Endothelial cell of umbilical vein (primary cell): ENCODE measurements around the gene CAMTA1. TPM values are rescaled to one million over a fixed set of nuclear protein-coding genes. Genes with fewer than 3 reads are reported as not detected.

Experiments
- BruUV-seq: library from RNA; stranded (reverse); fragments of 400-500 nt; replicated peaks from 2 replicates; lab custom pipeline; 2021; lab: Mats Ljungman, UMichigan
- CTCF ChIA-PET: fragments of 300-600, 350-600 bp; sonication (Branson Sonifier 250); formaldehyde crosslinking; loops from one replicate; lab custom pipeline; 2021; ENCODE audit warnings: antibody characterized with exemption, inconsistent platforms; lab: Charles Lee
- POLR2A ChIA-PET: fragments of 300-600, 350-600 bp; sonication (Branson Sonifier 250); formaldehyde crosslinking; loops from one replicate; lab custom pipeline; 2021; ENCODE audit warnings: antibody characterized with exemption, inconsistent platforms; lab: Charles Lee
- DNase-seq: peaks from one replicate; pipeline ENCODE4 v3.0.0-alpha.2; 2011; ENCODE audit warnings: low read depth, low spot score
- FAIRE-seq: peaks from 2 replicates; lab custom pipeline; 2011; peaks lifted over from hg19 to GRCh38; lab: Jason Lieb, UNC
- H2AFZ ChIP-seq: 2 replicates; pipeline ENCODE4 v1.6.0; 2012; ENCODE audit warnings: low read depth, low read length, control low read depth, inconsistent platforms
- H3K27ac ChIP-seq: 2 replicates; pipeline ENCODE4 v1.5.1; 2011; ENCODE audit warnings: low read depth, mild to moderate bottlenecking, control low read depth, low read length, moderate library complexity; ENCODE audit not compliant: insufficient read depth
- H3K27me3 ChIP-seq, 2 experiments: 2 replicates each; pipeline versions ENCODE4 v1.6.0 to v1.6.1; 2011; ENCODE audit warnings: low read length in 2 of 2, mixed read lengths in 1 of 2; ENCODE audit not compliant: control insufficient read depth in 2 of 2, insufficient read depth in 2 of 2
- H3K36me3 ChIP-seq, 2 experiments: 2 replicates in 1 of 2; 3 replicates in 1 of 2; pipeline ENCODE4 v1.5.1; 2011; ENCODE audit warnings: low read length in 2 of 2, mild to moderate bottlenecking in 1 of 2, moderate library complexity in 1 of 2; ENCODE audit not compliant: control insufficient read depth in 2 of 2, insufficient read depth in 2 of 2; ENCODE audit errors: extremely low read depth in 1 of 2
- H3K4me1 ChIP-seq: 3 replicates; pipeline ENCODE4 v1.5.1; 2011; ENCODE audit warnings: mild to moderate bottlenecking, low read length; ENCODE audit not compliant: control insufficient read depth, insufficient read depth; ENCODE audit errors: extremely low read depth
- H3K4me2 ChIP-seq: 2 replicates; pipeline ENCODE4 v1.6.1; 2011; ENCODE audit warnings: low read length, control low read depth, mixed read lengths; ENCODE audit not compliant: insufficient read depth
- H3K4me3 ChIP-seq, 3 experiments: fragments of 200-600 bp in 1 of 3; sonication (generic), shearing (Covaris generic) in 1 of 3; replicated peaks in 1 of 3; 2 replicates each; pipeline ENCODE4 v1.5.1; 2011 to 2016; ENCODE audit warnings: control low read depth in 3 of 3, low read length in 3 of 3, mild to moderate bottlenecking in 2 of 3, inconsistent platforms in 1 of 3, low read depth in 1 of 3, moderate library complexity in 1 of 3; ENCODE audit not compliant: insufficient read depth in 1 of 3
- H3K79me2 ChIP-seq: 2 replicates; pipeline ENCODE4 v1.6.0; 2012; ENCODE audit warnings: low read length, inconsistent platforms; ENCODE audit not compliant: control insufficient read depth, insufficient read depth
- H3K9ac ChIP-seq: replicated peaks from 2 replicates; pipeline ENCODE3; 2011; ENCODE audit warnings: low read length, control low read depth; ENCODE audit not compliant: insufficient read depth; ENCODE audit errors: extremely low read depth
- H3K9me1 ChIP-seq: replicated peaks from 3 replicates; pipeline ENCODE4 v1.6.0; 2011; ENCODE audit warnings: mild to moderate bottlenecking, low read length; ENCODE audit not compliant: control insufficient read depth, insufficient read depth; ENCODE audit errors: extremely low read depth
- H3K9me3 ChIP-seq: replicated peaks from 2 replicates; pipeline ENCODE4 v1.5.1; 2012; ENCODE audit warnings: low read length, inconsistent platforms; ENCODE audit not compliant: control insufficient read depth, insufficient read depth
- H4K20me1 ChIP-seq: replicated peaks from 2 replicates; pipeline ENCODE3; 2011; ENCODE audit warnings: mild to moderate bottlenecking, low read length; ENCODE audit not compliant: control insufficient read depth, insufficient read depth; ENCODE audit errors: extremely low read depth
- CTCF ChIP-seq, 2 donors: IDR thresholded peaks; 1 replicate in 1 of 2; 2 replicates in 1 of 2; pipeline ENCODE4 v1.5.1; 2011; ENCODE audit warnings: low read length in 2 of 2, mild to moderate bottlenecking in 2 of 2, moderate library complexity in 2 of 2, control low read depth in 1 of 2, inconsistent platforms in 1 of 2, low read depth in 1 of 2; ENCODE audit not compliant: insufficient read depth in 1 of 2; ENCODE audit errors: extremely low read depth in 1 of 2
- EZH2 ChIP-seq: IDR thresholded peaks from 2 replicates; pipeline ENCODE4 v1.6.1; 2012; ENCODE audit warnings: borderline replicate concordance, low read depth, mild to moderate bottlenecking, moderate library complexity, low read length, inconsistent platforms; ENCODE audit not compliant: severe bottlenecking
- FOS ChIP-seq: IDR thresholded peaks from 2 replicates; pipeline ENCODE4 v1.6.1; 2011; ENCODE audit warnings: mild to moderate bottlenecking, low read length, moderate library complexity, borderline replicate concordance; ENCODE audit not compliant: insufficient read depth
- GATA2 ChIP-seq: IDR thresholded peaks from 2 replicates; pipeline ENCODE4 v1.7.0; 2011; ENCODE audit warnings: low read depth, mild to moderate bottlenecking, moderate library complexity, mixed read lengths, low read length; ENCODE audit not compliant: insufficient read length, insufficient read depth
- JUN ChIP-seq: IDR thresholded peaks from 2 replicates; pipeline ENCODE4 v1.6.1; 2011; ENCODE audit warnings: borderline replicate concordance, low read depth; ENCODE audit not compliant: insufficient read length, insufficient read depth
- MAX ChIP-seq: IDR thresholded peaks from 2 replicates; pipeline ENCODE4 v1.6.1; 2011; ENCODE audit not compliant: insufficient read depth, insufficient read length
- MYC ChIP-seq: IDR thresholded peaks from one replicate; pipeline ENCODE4 v1.6.1; 2011; ENCODE audit warnings: mild to moderate bottlenecking, low read depth, low read length
- POLR2A ChIP-seq: IDR thresholded peaks from 2 replicates; pipeline ENCODE4 v1.6.1; 2012; ENCODE audit warnings: low read depth, mild to moderate bottlenecking, control low read depth, low read length
- POLR2AphosphoS5 ChIP-seq: IDR thresholded peaks from 2 replicates; pipeline ENCODE4 v1.6.1; 2012; ENCODE audit warnings: low read depth, mild to moderate bottlenecking, control low read depth, low read length, moderate library complexity; ENCODE audit not compliant: insufficient read depth
- dilution Hi-C: fragments of 300-500 bp; cut with MboI; formaldehyde crosslinking; loops from one replicate; pipeline ENCODE4 v1.15.0; 2019; ENCODE audit warnings: low sequenced_read_pairs; ENCODE audit not compliant: extremely low pct_ligation_motif_present
- intact Hi-C: fragments of 100-400 bp; cut with micrococcal nuclease; formaldehyde crosslinking; loops from one replicate; pipeline ENCODE4 v1.10.0; 2022
- polyA plus RNA-seq, 4 experiments: library from polyadenylated mRNA; depleted of rRNA in 3 of 4; stranded (reverse) in 3 of 4; unstranded in 1 of 4; fragments of >200 nt; gene quantifications; 2 replicates each; pipeline versions ENCODE4 v1.2.1 to v1.2.3, GENCODE V29; 2011 to 2012; ENCODE audit warnings: missing spikeins in 1 of 4
- total RNA-seq: library from RNA; stranded (reverse); gene quantifications from 2 replicates; pipeline ENCODE4 v1.2.3, GENCODE V29; 2021

Gene CAMTA1
- total and polyA plus RNA-seq, 2 donors (not counting 3 experiments of a cell fraction or from before 2014, with no cell fraction given), result 50.8 to 92.7 TPM

- Histone ChIP-seq H3K27me3 (no peaks in the 10 kb centered on the region), H3K36me3 (no peaks in the 10 kb centered on the region), H3K9me3 (no peaks in the 10 kb centered on the region), H3K4me2 (no peak overlapping the region), H3K9ac (no peak overlapping the region), H3K4me3 (no peak overlapping the region), H3K27ac (no peak overlapping the region), H4K20me1 (no peaks in the 10 kb centered on the region), H3K4me1 (no peaks in the 10 kb centered on the region), H2AFZ (no peak overlapping the region), H3K9me1 (no peaks in the 10 kb centered on the region), H3K79me2 (no peaks in the 10 kb centered on the region)
- intact Hi-C loops (no loop called here), dilution Hi-C loops (no loop called here)
- no peak for FAIRE-seq
- TF ChIP-seq CTCF (IDR thresholded peaks at IDR 0.05; ENCODE audit: extremely low read depth in 1 of 2, insufficient read depth in 1 of 2, low read depth in 1 of 2, low read length in 2 of 2), result no peak
- TF ChIP-seq POLR2AphosphoS5, result no peak
- no peak for TF ChIP-seq EZH2
- no peak for TF ChIP-seq POLR2A
- TF ChIP-seq JUN, result no peak
- no peak for TF ChIP-seq MYC
- no peak for TF ChIP-seq FOS
- no peak for TF ChIP-seq GATA2
- TF ChIP-seq MAX, result no peak
- ChIA-PET CTCF (interaction anchor here (7.0 kb wide), 1 partner anchor 77 kb away, joined by 48 read pairs; no protein-coding TSS in a partner anchor), POLR2A (no interaction called here)
- DNase-seq, result no peak
- BruUV-seq, result no TSS peak
These were observed 889.7 kb downstream of the CAMTA1 start for GRCh38 chr1:7674972-7675371.
